HG03460 (cell line): ENCODE results near the gene GNAS.
"Not testable (repeated sequence)": the region's sequence is repeated elsewhere in the genome, so short reads cannot be mapped to it uniquely, and the experiment has no call there.

Experiments used
- ATAC-seq: cut with Tn5 transposase; IDR thresholded peaks from one replicate; pipeline ENCODE4 v1.9.1; 2021; ENCODE audit not compliant: unreplicated experiment

Gene GNAS

GRCh38 chr20:58852543-58853271 is at the start of gene GNAS:
Gene GNAS (plus strand): TSS chr20:58852716.
- no peak for ATAC-seq

GRCh38 chr20:58803533-58803932 is 49.0 kb upstream of the GNAS start:
- ATAC-seq: no peak

- ATAC-seq: no peak
Observed at GRCh38 chr20:58807801-58808200, 44.7 kb upstream of the GNAS start.

GRCh38 chr20:58808271-58809046 is 44.1 kb upstream of the GNAS start:
- no peak for ATAC-seq

GRCh38 chr20:58810116-58810878 is 42.2 kb upstream of the GNAS start:
- ATAC-seq: no peak

- no peak for ATAC-seq
Observed at GRCh38 chr20:58810879-58811250, 41.7 kb upstream of the GNAS start.

GRCh38 chr20:58811334-58811733 is 41.2 kb upstream of the GNAS start:
- no peak for ATAC-seq

- no peak for ATAC-seq
Observed at GRCh38 chr20:58813369-58813768, 39.1 kb upstream of the GNAS start.

- no peak for ATAC-seq
Observed at GRCh38 chr20:58815448-58815847, 37.1 kb upstream of the GNAS start.

GRCh38 chr20:58816051-58816450 is 36.5 kb upstream of the GNAS start:
- ATAC-seq: no peak

- ATAC-seq: no peak
Observed at GRCh38 chr20:58816957-58817651, 35.4 kb upstream of the GNAS start.

GRCh38 chr20:58817748-58818147 is 34.8 kb upstream of the GNAS start:
- no peak for ATAC-seq

GRCh38 chr20:58818586-58819285 is 33.8 kb upstream of the GNAS start:
- no peak for ATAC-seq

- no peak for ATAC-seq
Observed at GRCh38 chr20:58819921-58820320, 32.6 kb upstream of the GNAS start.

GRCh38 chr20:58820515-58820914 is 32.0 kb upstream of the GNAS start:
- ATAC-seq: not testable (repeated sequence)

GRCh38 chr20:58822149-58822548 is 30.4 kb upstream of the GNAS start:
- ATAC-seq: no peak

- no peak for ATAC-seq
Observed at GRCh38 chr20:58822748-58823730, 29.5 kb upstream of the GNAS start.

- no peak for ATAC-seq
Observed at GRCh38 chr20:58824843-58825242, 27.7 kb upstream of the GNAS start.

GRCh38 chr20:58825450-58825849 is 27.1 kb upstream of the GNAS start:
- ATAC-seq: no peak
